GM03348 (cell line): ENCODE results near the gene CBR1.
"Not testable (repeated sequence)": the region's sequence is repeated elsewhere in the genome, so short reads cannot be mapped to it uniquely, and the experiment has no call there.

Experiments used
- DNase-seq: peaks from one replicate; pipeline ENCODE4 v3.0.0; 2012; ENCODE audit warnings: low spot score

CBR1 gene

GRCh38 chr21:36079671-36080070 lies 9.8 kb downstream of the CBR1 start:
- DNase-seq: no peak

GRCh38 chr21:36080386-36080785 lies 10.6 kb downstream of the CBR1 start:
- no peak for DNase-seq

GRCh38 chr21:36082237-36082664 lies 12.4 kb downstream of the CBR1 start:
- DNase-seq: no peak

GRCh38 chr21:36087362-36088138 lies 17.7 kb downstream of the CBR1 start:
- DNase-seq: no peak

GRCh38 chr21:36089946-36090345 lies 20.1 kb downstream of the CBR1 start:
- DNase-seq: no peak

GRCh38 chr21:36092681-36093080 lies 22.9 kb downstream of the CBR1 start:
- no peak for DNase-seq

- DNase-seq: no peak
Measured at GRCh38 chr21:36093512-36093911, 23.7 kb downstream of the CBR1 start.

GRCh38 chr21:36096398-36097290 lies 26.8 kb downstream of the CBR1 start:
- DNase-seq: no peak

- no peak for DNase-seq
Measured at GRCh38 chr21:36097427-36098181, 27.8 kb downstream of the CBR1 start.

- no peak for DNase-seq
Measured at GRCh38 chr21:36098182-36098532, 28.3 kb downstream of the CBR1 start.

GRCh38 chr21:36099000-36099399 lies 29.2 kb downstream of the CBR1 start:
- DNase-seq: no peak

GRCh38 chr21:36099695-36100211 lies 29.9 kb downstream of the CBR1 start:
- DNase-seq: not testable (repeated sequence)

- no peak for DNase-seq
Measured at GRCh38 chr21:36100971-36101641, 31.3 kb downstream of the CBR1 start.

- DNase-seq: no peak
Measured at GRCh38 chr21:36103434-36103833, 33.6 kb downstream of the CBR1 start.

- DNase-seq: no peak
Measured at GRCh38 chr21:36104317-36105300, 34.8 kb downstream of the CBR1 start.

- DNase-seq: no peak
Measured at GRCh38 chr21:36105327-36105842, 35.6 kb downstream of the CBR1 start.

GRCh38 chr21:36109868-36110267 lies 40.0 kb downstream of the CBR1 start:
- DNase-seq: no peak

- DNase-seq: no peak
Measured at GRCh38 chr21:36111238-36111637, 41.4 kb downstream of the CBR1 start.

GRCh38 chr21:36113647-36114428 lies 44.0 kb downstream of the CBR1 start:
- DNase-seq: no peak
